Measurements from ENCODE around the gene PLPP4.

The PLPP4 gene

DNA sequence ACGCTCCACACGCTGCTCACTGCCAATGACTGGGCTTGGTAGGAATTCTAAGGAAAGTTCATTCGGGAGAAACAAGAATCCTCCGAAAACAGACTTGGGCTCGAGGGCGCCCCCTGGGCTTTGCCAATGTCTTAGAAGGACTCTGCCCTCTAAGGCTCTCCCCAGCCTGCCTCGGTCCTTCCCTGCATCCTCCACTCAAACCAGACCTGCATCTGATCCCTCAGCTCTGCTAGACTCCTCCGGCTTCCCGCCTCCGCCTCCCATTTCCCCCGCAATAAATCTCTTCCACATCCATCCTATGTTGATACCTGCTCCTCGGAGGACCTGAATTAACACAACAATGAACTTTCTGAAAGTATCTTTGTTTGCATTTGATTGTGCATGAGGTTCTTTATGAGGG, 177.6 kb downstream of the PLPP4 start:
- no peaks in the 10 kb centered on the region for H3K4me1 Mint-ChIP-seq (ENCODE audit: low read depth)
- H3K27ac Mint-ChIP-seq: no peak overlapping the region
- H3K27me3 Mint-ChIP-seq: no peaks in the 10 kb centered on the region
- peaks cover 1% of the 10 kb centered on the region for H3K9me3 Mint-ChIP-seq
- no peak overlapping the region for H3K4me3 Mint-ChIP-seq
- no peak for DNase-seq
- no peaks in the 10 kb centered on the region for H3K36me3 Mint-ChIP-seq (ENCODE audit: low read depth)

All from activated T-cell treated with anti-CD3 and anti-CD28 coated beads, Interleukin-2, amount 50 U/mL, for 24 hours (primary cell).